ENCODE measurements around the gene NKX6-2. TPM values are rescaled to one million over a fixed set of nuclear protein-coding genes. Genes with fewer than 3 reads are reported as not detected.

NKX6-2 gene
- polyA plus RNA-seq, 1 donor (not counting 4 experiments of a cell fraction or from before 2014, with no cell fraction given) = not detected

DNA sequence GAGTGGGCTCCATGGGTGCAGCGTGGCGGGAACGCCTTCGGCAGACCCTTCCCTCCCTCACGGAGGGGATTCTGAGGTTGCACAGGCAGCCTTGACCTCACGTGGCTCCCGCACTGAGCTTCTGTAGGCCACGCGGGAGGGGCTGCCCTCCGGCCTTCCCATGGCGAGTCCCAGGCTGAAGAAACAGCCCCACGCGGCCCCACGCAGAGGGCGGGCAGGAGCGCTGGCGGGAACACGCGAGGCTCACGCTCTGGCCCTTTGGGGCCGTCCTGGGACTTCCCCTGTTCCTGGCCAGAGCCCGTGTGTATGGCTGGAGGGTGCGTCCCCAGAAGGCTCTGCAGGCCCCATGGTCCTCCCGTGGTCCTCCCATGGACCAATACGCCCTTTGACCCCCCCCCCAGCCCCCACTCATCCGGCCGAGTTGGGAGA lies 21.7 kb upstream of the NKX6-2 start:
- H3K9me1 ChIP-seq (ENCODE audit: control insufficient read depth, extremely low read depth, insufficient read depth, low read length) = no peaks in the 10 kb centered on the region
- dilution Hi-C loops (cut with MboI; ENCODE audit: extremely low pct_ligation_motif_present, low sequenced_read_pairs) = no loop called here

DNA sequence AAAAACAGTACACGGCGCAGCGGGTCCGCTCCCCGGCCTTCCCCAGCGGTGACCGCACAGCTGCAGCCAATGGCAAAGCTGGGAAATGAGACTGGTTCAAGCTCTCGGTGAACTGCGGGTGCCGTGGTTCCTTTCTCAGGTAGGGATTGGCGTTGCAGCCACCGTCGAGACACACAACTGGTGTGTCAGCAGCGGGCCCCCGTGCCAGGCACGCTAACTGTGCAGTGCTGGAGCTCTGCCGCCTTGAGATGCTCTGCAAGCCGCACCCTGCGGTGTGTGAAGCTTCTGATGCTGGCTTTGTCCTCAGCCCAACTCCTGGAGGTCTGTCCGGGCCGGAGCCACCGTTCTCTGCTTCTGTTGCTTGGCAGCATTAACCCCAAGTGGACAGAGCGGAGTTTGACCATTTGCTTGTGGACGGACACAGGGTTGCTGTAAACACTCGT lies 20.6 kb upstream of the NKX6-2 start:
- no peaks in the 10 kb centered on the region for H3K27me3 ChIP-seq (ENCODE audit: control insufficient read depth, extremely low read depth, insufficient read depth, low read length)
- dilution Hi-C loops (cut with MboI; ENCODE audit: extremely low pct_ligation_motif_present, low sequenced_read_pairs) = no loop called here
- H3K36me3 ChIP-seq (ENCODE audit: control insufficient read depth in 2 of 2, extremely low read depth in 1 of 2, insufficient read depth in 2 of 2, low read length in 2 of 2) = no peaks in the 10 kb centered on the region
- H3K4me1 ChIP-seq (ENCODE audit: control insufficient read depth, extremely low read depth, insufficient read depth, low read length) = no peaks in the 10 kb centered on the region
- no peaks in the 10 kb centered on the region for H3K9me1 ChIP-seq (ENCODE audit: control insufficient read depth, extremely low read depth, insufficient read depth, low read length)
- H3K9me3 ChIP-seq (ENCODE audit: control insufficient read depth, low read depth, low read length) = peaks cover 6% of the 10 kb centered on the region
- DNase-seq (ENCODE audit: low read depth, low spot score) (no peak), FAIRE-seq (no peak)
- no peaks in the 10 kb centered on the region for H4K20me1 ChIP-seq (ENCODE audit: control insufficient read depth, extremely low read depth, insufficient read depth, low read length)
- H3K4me3 ChIP-seq (ENCODE audit: control insufficient read depth in 2 of 3, extremely low read depth in 1 of 3, insufficient read depth in 2 of 3, low read depth in 1 of 3, low read length in 3 of 3) = no peak overlapping the region
- no peak overlapping the region for H2AFZ ChIP-seq (ENCODE audit: control insufficient read depth, low read length)
- TF ChIP-seq EZH2 (IDR thresholded peaks at IDR 0.05; ENCODE audit: low read length) = no peak
- TF ChIP-seq, protein P1, sequence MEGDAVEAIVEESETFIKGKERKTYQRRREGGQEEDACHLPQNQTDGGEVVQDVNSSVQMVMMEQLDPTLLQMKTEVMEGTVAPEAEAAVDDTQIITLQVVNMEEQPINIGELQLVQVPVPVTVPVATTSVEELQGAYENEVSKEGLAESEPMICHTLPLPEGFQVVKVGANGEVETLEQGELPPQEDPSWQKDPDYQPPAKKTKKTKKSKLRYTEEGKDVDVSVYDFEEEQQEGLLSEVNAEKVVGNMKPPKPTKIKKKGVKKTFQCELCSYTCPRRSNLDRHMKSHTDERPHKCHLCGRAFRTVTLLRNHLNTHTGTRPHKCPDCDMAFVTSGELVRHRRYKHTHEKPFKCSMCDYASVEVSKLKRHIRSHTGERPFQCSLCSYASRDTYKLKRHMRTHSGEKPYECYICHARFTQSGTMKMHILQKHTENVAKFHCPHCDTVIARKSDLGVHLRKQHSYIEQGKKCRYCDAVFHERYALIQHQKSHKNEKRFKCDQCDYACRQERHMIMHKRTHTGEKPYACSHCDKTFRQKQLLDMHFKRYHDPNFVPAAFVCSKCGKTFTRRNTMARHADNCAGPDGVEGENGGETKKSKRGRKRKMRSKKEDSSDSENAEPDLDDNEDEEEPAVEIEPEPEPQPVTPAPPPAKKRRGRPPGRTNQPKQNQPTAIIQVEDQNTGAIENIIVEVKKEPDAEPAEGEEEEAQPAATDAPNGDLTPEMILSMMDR (optimal IDR thresholded peaks at IDR 0.05 in 1 of 3, IDR thresholded peaks at IDR 0.05 in 1 of 3, conservative IDR thresholded peaks at IDR 0.05 in 1 of 3; ENCODE audit: extremely low read depth in 1 of 3, insufficient read depth in 2 of 3, low read length in 3 of 3) = no peak
- H3K9ac ChIP-seq (ENCODE audit: control insufficient read depth, extremely low read depth, insufficient read depth, low read length) = no peak overlapping the region
- no peak overlapping the region for H3K4me2 ChIP-seq (ENCODE audit: control insufficient read depth, extremely low read depth, insufficient read depth, low read depth, low read length)
- H3K27ac ChIP-seq (ENCODE audit: control insufficient read depth, insufficient read depth, low read length) = no peak overlapping the region
- no peaks in the 10 kb centered on the region for H3K79me2 ChIP-seq (ENCODE audit: control insufficient read depth, insufficient read depth, low read length)

More for the DNA sequence above, 21.7 kb upstream of the NKX6-2 start:
- TF ChIP-seq, protein P1 (optimal IDR thresholded peaks at IDR 0.05 in 1 of 3, IDR thresholded peaks at IDR 0.05 in 1 of 3, conservative IDR thresholded peaks at IDR 0.05 in 1 of 3; ENCODE audit: extremely low read depth in 1 of 3, insufficient read depth in 2 of 3, low read length in 3 of 3) = no peak
- no peak for TF ChIP-seq EZH2 (IDR thresholded peaks at IDR 0.05; ENCODE audit: low read length)
- no peak for FAIRE-seq
- no peaks in the 10 kb centered on the region for H3K27me3 ChIP-seq (ENCODE audit: control insufficient read depth, extremely low read depth, insufficient read depth, low read length)
- H3K9me3 ChIP-seq (ENCODE audit: control insufficient read depth, low read depth, low read length) = no peaks in the 10 kb centered on the region
- DNase-seq (ENCODE audit: low read depth, low spot score) = no peak
- no peak overlapping the region for H3K4me2 ChIP-seq (ENCODE audit: control insufficient read depth, extremely low read depth, insufficient read depth, low read depth, low read length)
- no peak overlapping the region for H3K9ac ChIP-seq (ENCODE audit: control insufficient read depth, extremely low read depth, insufficient read depth, low read length)
- no peak overlapping the region for H2AFZ ChIP-seq (ENCODE audit: control insufficient read depth, low read length)
- H3K4me1 ChIP-seq (ENCODE audit: control insufficient read depth, extremely low read depth, insufficient read depth, low read length) = no peaks in the 10 kb centered on the region
- H3K4me3 ChIP-seq (ENCODE audit: control insufficient read depth in 2 of 3, extremely low read depth in 1 of 3, insufficient read depth in 2 of 3, low read depth in 1 of 3, low read length in 3 of 3) = no peak overlapping the region
- no peaks in the 10 kb centered on the region for H3K36me3 ChIP-seq (ENCODE audit: control insufficient read depth in 2 of 2, extremely low read depth in 1 of 2, insufficient read depth in 2 of 2, low read length in 2 of 2)
- no peaks in the 10 kb centered on the region for H4K20me1 ChIP-seq (ENCODE audit: control insufficient read depth, extremely low read depth, insufficient read depth, low read length)
- H3K79me2 ChIP-seq (ENCODE audit: control insufficient read depth, insufficient read depth, low read length) = no peaks in the 10 kb centered on the region
- no peak overlapping the region for H3K27ac ChIP-seq (ENCODE audit: control insufficient read depth, insufficient read depth, low read length)
